ENCODE data around the gene COLGALT1.
A peak's percentile ranks its signal among the peaks of the same experiment; 100 is the strongest.

COLGALT1 gene

DNA sequence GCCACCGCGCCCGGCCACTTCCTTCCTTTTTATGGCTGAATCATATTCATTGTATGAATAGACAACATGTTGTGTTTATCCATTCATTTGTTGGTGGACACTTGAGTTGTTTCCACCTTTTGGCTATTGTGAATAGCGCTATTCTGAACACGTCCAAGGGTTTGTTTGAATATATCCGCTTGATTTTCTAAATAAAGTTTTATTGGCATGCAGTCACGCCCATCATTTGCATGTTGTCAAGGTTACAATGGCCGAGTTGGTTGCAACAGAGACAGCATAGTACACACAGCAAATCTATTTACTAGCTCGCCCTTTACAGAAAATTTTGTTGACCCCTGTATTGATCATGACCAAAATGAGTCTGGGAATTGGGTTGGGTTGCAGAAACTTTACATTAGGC, 43.5 kb downstream of the COLGALT1 start:
- no peak for DNase-seq (ENCODE audit: low spot score)

DNA sequence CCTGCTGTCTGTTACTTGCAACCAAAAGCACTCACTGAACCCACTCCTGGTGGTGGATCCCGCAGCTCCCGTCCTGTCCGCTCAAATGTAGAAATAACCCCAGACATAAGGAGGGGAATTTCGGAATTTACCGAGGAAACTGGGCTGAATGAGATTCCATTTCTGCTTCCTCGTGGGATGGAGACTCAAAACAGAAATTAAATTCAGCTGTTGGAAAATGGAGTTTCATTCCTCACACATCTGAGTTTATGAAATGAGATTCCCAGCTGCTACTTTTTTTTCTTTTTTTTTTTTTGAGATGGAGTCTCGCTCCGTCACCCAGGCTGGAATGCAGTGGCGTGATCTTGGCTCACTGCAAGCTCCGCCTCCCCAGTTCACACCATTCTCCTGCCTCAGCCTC, 44.3 kb downstream of the COLGALT1 start:
- no peak for DNase-seq (ENCODE audit: low spot score)

DNA sequence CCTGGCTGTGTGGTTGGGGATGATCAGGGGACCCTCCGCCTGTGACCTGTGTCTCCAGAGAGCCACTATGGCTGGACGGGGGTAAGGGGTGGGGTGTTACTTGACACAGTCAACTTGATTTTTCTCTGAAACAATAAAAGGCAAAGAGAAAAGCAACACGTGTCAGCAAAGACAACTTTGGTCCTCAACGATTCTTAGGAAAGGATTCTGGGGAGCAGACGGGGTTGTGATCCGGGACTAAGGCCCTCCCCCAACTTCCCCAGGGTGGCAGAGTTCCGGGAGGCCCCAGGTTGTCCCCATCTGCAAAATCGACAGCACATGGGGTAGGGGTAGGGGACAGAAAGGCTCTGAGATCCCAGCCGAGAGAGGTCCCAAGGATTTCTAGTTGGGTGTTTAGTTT, 46.2 kb downstream of the COLGALT1 start:
- DNase-seq (ENCODE audit: low spot score) = no peak

DNA sequence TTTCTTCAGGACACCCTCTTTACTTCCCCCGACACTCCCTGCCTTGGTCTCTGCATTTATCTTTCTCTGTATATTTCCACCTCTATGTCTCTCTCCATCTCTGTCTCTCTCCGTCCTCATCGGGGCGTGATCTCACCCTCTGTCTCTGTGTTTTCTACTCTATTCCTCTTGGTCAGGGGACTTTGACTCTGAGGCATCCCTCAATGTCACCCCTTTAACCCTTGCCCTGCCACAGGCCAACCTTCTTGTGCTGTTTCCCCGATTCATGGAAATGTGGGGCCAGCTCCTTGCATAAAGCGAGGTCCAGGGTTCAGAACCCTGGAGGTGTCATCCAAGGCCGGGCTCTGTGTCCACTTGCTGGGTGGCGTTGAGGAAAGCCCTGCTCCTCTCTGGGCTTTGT, 46.8 kb downstream of the COLGALT1 start:
- DNase-seq (ENCODE audit: low spot score) = no peak

DNA sequence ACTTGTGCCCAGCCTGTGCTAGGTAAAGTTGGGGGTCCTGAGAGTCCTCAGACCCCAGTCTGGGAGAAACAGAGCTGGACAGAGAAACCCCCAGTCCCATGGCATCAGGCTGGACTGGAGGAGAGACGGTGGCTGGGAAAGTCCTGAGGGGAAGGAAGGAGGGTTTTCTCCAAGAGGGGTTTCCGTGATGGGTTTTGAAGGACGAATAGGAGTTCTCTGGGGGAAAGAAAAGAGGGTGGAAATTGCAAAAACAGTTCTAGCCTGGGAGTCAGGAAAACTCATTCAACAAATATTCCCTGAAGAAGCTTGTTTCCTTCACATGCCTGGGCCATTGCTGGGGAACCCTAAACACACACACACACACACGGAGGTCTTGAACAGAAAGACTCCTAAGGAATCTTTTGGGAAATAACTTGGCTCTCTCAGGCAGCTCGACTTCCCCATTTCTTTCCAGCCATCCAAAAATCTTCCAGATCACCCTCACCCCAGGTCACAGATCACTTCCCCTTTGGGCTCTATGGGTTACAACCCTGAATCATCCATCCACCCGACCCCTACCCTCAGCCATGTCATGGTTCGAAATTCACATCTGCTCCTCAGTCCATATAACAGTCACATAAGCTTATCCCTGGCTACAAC, 47.5 kb downstream of the COLGALT1 start:
- DNase-seq (ENCODE audit: low spot score) = no peak

DNA sequence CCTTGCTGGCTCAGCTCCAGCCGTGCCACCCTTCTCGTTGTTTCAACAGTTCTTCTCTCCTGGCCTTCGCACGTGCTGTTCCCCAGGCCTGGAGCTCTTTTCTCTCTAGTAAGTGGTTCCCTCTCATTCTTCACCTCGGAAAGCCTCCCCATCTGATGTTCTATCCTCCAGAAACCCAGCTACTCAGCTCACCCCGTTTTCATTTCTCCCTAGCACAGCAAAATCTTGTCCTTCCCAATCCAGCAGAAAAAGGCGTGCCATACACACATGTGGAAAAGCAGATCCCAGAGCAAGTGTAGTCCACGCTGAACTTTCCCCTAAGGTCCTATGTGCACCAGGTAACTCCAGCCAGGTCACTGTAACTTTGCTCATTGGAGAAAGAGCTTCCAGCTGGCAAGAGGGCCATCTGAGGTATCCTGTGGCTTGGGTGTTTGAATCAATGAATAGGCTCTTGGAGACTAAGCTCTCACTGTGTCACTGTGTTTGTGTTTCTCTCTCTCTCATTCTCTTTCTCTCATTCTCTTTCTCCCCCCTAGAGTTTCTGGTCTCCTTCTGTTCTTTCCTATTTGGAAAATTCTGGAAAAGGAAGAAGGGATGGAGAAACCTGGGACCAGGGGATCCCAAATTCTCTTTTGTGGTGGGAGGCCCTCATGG, 49.0 kb downstream of the COLGALT1 start:
- DNase-seq (ENCODE audit: low spot score) = no peak

DNA sequence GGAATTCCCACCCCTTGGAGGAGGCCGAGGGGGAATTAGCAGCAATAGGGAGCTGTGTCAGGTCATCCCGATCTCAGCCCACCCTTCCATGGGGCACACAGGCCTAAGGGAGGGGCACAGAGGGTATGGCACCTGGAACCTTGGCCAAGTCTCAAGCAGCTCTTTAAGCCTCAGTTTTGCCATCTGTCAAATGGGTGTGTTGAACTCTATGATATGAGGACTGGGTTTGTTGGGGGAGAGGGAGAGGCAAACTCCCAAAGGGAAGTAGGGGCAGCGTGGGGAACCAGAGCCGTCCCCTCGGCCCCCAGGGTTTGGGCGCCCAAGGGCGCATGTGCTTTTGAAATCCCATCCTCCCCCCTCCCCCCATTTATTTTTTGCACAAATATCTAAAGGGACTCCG, 49.7 kb downstream of the COLGALT1 start:
- DNase-seq (ENCODE audit: low spot score) = no peak

DNA sequence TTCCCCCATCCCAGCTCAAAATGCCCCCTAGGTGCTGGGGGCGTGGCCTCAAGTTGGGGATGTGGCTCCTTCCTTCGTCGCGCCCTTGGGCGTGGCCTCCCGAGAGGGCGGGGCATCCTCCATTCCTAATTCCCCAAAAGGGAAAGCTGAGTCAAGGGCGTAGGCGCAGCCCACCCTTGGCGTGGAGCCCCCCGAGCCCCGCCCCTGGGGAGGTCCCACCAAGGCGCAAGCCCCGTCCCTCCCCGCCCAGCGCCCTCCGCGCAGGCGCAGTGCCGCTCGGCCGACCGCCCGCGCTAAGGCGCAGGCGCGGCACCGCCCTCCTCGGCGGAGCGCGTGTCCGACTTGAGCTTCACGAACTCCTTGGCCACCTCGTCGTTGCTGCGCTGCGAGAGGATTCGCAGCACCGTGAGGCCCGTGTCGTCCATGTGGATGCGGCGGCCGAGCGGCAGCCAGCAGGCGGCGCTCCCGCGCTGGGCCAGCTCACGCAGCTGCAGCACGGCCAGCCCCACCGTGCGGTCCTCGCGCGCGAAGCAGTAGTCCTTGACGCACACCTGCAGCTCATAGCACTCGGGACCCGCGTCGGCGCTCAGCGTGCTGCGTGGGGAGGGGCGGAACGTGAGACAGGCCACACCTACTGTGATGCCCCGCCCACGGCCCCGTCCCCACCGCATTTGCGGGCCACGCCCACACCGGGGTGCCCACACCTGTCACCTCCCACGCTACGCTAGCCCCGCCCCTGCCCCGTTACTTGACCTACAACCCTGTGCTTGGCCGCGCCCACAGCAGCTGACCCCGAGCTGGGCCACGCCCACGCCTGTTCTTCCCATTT, 50.5 kb downstream of the COLGALT1 start:
- peak; percentile 44 for DNase-seq (ENCODE audit: low spot score)

DNA sequence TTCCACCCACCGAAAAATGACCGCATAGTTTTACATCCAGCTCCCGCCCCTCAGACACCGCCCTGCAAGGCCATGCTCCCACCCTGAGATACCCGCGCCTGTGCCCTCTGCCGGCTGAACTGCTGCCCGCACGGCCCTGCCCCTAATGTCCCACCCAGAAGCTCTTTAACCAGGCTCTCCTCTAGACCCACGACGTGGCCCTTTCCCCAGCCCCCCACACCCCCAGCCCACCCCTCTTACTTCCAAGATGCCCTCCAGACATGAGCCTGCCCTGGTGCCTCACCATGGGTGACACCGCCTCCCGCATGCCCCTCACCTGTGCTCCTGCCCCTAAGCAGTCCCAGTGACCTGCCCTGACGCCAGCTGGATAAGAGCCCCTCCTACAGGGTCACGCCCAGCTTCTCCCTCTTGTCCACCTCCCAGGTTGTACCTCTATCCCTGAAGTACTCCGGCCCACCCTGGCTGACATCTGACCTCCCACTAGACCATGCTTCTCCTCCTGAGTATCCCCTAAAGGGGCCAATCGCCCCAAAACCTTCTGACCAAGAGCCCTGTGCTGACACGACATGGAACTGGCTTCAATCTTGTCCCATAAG, 51.2 kb downstream of the COLGALT1 start:
- no peak for DNase-seq (ENCODE audit: low spot score)

DNA sequence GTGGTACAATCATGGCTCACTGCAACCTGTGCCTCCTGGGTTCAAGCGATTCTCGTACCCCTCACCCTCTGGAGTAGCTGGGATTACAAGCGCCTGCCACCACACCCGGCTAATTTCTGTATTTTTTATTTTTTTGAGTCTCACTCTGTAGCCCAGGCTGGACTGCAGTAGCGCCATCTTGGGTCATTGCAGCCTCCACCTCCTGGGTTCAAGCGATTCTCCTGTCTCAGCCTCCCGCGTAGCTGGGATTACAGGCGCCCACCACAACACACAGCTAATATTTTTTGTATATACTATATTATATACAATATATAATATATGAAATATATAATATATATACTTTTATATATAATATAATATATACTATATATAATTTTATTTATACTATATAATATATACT, 52.5 kb downstream of the COLGALT1 start:
- DNase-seq (ENCODE audit: low spot score) = no peak

DNA sequence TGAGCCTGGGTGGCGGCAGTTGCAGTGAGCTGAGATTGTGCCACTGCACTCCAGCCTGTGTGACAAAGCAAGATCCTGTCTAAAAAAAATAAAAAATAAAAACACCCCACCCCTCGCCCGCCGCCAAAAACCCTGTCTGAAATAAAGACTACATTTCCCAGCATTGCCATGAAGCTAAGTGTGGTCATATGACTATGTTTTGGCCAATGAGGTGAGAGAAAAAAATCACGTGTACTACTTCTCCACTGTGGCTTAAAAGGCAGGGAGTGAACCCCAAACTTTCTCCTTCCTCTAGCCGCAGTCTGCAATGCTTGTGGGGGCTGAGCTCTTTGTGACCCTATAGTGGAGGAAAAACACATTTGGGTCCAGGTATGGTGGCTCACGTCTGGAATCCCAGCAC, 54.9 kb downstream of the COLGALT1 start:
- peak; percentile 12 for DNase-seq (ENCODE audit: low spot score)

DNA sequence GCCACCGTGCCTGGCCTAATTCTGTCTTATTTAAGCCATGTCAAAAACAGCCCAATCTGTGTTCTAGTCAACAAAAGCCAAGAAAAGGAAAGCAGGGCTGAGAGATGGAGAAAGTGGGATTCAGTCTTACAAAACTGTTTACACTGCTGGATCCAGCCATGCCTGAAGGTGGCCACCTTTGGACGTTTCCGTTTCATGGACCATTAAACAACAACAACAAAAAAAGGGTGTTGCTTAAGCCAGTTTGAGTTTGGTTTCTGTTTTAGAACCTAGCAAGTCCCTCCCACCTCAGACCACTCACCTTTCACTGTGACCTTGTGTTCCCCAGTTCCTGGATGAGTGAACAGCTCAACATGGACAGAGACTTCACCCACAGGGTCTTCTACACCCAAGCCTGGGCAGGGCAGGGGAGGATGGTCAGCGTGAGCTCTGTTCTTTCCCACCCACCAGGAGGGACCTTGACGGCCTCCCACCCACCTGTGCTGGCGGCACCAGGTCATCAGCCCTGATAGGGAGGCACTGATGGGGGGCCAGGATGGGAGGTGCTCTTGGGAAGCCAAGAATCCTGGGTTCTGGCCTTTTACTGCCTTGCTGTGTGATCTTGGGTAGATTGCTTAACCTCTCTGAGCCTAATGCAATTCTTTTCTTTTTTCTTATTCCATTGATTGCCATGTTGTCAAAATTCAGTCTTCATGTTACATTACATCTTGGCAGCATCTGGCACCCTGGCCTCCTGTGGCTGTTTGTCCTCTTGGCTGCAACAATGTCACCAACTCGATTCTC, 56.2 kb downstream of the COLGALT1 start:
- no peak for DNase-seq (ENCODE audit: low spot score)

DNA sequence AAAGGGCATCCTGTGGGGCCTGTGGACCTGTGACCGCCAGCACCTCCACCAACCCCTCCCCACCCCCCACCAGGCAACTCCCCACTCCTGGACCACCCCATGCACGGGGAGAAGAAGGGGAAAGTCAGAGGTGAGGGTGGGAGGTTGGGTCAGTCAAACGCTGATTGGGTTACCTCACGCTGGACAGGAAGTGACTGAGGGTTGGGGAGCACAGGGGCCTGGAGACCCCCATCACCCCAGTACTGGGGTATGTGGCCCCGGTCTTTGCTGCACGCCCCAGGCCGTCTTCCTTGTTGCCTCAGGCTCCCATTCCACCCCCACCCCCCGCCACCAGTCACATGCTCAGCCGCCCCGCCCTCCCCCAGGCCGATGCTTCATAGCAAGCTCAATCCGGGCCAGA, 59.0 kb downstream of the COLGALT1 start:
- no peak for DNase-seq (ENCODE audit: low spot score)

DNA sequence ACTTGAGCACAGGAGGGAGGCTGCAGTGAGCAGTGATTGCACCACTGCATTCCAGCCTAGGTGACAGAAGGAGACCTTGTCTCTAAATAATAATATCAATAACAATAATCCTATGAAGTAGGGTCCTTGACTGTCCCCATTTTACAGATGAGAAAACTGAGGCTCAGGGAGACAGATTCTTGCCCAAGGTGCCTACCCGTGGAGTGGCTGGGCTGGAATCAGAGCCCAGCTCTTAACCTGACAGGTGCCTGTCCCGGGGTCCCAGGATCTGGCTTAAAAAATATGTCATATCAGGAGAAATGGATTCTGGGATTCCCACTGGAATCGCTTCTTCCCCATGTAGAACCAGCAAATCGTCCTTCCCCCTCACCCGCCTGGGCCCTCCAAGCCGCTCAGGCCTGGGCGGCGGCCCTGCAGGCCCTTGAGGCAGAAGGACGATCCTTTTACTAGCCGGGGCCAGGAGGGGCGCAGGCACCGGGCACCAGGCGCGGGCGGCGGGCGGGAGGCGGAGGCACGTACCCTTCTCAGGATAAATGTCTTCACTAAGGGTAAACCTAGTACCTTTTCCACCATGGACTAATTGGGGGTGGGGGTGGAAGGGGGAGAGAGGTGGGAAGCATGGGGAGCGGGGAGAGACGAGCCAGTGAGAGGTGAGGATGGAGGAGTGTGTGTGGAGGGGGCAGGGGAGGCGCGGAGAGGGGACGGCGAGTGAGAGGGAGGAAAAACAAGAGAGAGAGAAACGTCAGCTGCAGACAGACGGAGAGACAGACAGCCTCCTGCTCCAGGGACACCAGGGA, 60.6 kb downstream of the COLGALT1 start:
- DNase-seq (ENCODE audit: low spot score) = no peak

DNA sequence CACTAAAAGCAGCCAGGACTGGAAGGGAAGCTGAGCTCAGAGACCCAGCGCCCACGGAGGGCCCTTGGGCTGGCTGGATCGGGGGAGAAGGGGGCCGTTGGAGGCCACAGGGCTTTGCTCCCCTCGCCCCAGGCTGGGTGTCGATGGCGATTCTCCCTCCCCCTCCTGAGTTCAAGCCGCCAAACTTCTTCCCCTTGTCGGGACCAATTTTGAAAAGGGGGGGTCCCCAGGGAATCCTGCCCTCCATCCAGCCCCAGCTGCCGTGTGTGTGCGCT, 61.2 kb downstream of the COLGALT1 start:
- no peak for DNase-seq (ENCODE audit: low spot score)

DNA sequence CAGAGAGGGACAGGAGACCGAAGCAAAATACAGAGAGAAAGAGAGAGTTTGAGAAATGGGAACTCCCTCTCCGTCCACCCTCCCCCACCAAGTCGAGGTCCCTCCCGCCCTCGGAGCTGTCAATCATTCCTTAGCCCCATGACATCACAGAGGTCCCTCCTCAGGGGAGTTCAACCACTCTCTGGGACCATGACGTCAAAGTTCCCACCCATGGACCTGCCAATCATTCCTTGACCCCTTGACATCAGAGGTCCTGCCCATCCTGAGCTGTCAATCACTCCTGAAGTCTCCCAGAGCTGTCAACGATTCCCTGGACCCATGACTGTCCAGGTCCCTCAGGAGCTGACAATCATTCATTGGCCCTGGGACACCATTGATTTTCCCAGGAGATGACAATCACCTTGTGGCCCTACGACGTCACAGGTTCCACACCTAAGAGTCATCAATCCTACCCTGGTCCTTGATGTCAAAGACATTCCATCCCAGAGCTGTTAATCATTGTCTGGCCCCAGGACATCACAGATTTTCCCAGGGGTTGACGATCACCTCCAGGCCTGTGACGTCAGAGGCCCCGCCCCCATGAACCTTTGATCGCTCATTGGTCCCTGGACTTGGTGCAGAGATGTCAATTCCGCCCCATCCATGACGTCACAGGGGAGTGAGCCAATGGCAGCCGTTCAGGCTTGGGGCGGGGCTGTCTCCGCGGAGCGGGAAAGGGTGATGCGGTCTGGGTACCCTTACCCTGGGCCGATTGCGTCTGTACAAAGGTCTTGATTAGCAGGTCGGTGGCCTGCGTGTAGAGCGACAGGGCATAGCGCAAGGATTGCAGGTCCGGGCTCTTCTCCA, 61.7 kb downstream of the COLGALT1 start:
- no peak for DNase-seq (ENCODE audit: low spot score)

DNA sequence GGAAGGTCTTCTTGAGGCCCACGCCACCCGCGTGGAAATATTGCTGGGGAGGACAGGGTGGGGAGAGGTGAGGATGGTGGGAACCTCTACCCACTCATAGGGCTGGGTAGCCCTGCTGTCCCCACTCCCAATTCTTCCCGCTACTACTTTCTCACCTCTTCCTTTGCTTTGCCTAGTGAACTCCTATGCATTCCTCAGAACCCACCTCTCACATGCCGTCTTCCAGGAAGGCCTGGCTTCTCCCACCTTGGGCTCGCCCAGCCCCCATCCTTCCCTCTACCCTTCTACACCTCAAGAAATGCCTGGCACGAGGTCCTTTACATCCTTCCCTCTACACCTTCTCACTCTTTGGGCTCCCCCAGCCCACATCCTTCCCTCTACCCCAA, 62.4 kb downstream of the COLGALT1 start:
- DNase-seq (ENCODE audit: low spot score) = no peak

DNA sequence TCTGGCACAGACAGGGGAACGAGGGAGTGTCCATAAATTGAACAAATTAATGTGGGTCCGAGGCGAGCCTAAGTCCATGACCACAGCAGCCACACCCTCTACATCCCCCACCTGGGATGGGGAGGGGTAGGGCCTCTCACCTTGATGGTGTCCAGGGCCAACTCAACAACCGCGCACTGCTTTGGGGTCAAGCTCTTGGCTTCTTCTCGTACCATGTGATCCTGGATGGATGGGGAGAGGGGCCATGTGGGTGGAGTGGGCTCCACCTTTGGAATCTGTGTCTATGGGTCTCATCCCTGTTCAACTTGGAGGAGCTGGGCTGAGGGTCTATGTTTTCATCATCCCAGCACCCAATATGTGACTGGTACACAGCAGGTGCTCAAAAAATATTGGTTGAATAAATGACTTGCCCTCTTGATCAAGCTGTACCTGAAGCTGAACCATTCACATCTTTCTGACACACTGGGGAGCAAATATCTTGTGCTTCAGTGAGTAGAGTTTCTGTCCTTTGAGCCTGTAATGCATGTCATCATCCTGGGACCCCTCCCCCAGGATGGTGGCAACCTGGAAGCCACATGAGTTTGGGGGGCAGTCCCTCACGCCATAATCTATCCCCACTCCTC, 62.9 kb downstream of the COLGALT1 start:
- no peak for DNase-seq (ENCODE audit: low spot score)

DNA sequence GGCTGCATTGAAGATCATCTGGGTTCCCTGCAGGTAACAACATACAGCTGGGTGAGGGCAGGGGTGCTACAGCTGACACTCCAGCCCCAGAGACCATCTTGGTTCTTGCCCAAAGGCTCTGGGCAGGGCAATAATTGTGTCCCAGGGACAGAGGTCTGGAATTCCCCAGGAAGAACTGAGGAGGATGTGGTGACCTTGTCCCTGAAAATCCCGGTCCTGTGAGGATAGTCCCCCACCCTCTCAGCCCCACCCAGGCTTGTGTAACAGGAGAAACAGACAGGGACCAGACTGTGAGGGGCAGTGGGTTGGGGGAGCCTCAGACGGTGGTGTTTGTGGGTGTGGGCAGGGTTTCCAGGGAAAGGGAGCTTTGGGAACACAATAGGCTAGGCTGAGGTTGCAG, 63.5 kb downstream of the COLGALT1 start:
- DNase-seq (ENCODE audit: low spot score) = no peak

DNA sequence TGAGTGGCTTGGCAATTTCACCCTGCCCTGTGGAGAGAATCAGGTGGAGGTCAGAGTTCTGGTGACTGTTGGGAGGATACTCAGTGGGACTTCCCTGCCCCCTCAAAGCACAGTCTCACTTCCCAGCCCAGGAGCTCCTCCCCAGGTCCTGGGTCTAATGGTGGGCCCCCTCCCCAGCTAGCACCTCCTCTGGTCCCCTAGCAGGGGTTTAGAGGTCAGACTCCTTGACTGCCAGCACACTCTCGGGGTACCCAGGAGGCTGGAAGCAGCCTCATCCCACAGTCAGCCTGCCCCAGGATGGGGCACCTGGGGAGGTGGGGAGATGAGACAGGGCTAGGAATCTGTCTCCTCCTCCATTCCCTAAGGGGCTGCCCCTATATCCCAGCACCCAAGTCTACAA, 65.2 kb downstream of the COLGALT1 start:
- DNase-seq (ENCODE audit: low spot score) = no peak
